Osteocyte (in vitro differentiated cells): Measurements from ENCODE around the gene RAP1GAP. TPM values are rescaled to one million over a fixed set of nuclear protein-coding genes. Genes with fewer than 3 reads are reported as not detected.

Experiments used
- DNase-seq: peaks from one replicate; pipeline ENCODE4 v3.0.0; 2021; ENCODE audit warnings: mixed read lengths; ENCODE audit not compliant: unreplicated experiment; ENCODE audit errors: extremely low spot score
- H3K27ac Mint-ChIP-seq: one replicate; pipeline ENCODE4 v1.8.0; 2021; ENCODE audit warnings: mild to moderate bottlenecking, mixed read lengths; ENCODE audit not compliant: unreplicated experiment
- H3K27me3 Mint-ChIP-seq: one replicate; pipeline ENCODE4 v1.8.0; 2021; ENCODE audit warnings: mixed read lengths; ENCODE audit not compliant: unreplicated experiment
- H3K36me3 Mint-ChIP-seq: one replicate; pipeline ENCODE4 v1.8.0; 2021; ENCODE audit warnings: mixed read lengths; ENCODE audit not compliant: unreplicated experiment
- H3K4me1 Mint-ChIP-seq: one replicate; pipeline ENCODE4 v1.8.0; 2021; ENCODE audit warnings: mixed read lengths; ENCODE audit not compliant: unreplicated experiment
- H3K4me3 Mint-ChIP-seq: one replicate; pipeline ENCODE4 v1.8.0; 2021; ENCODE audit warnings: mild to moderate bottlenecking, moderate library complexity, mixed read lengths; ENCODE audit not compliant: unreplicated experiment
- H3K9me3 Mint-ChIP-seq: one replicate; pipeline ENCODE4 v1.8.0; 2021; ENCODE audit warnings: mixed read lengths; ENCODE audit not compliant: unreplicated experiment
- CTCF ChIP-seq: fragments of 200-600 bp; sonication (generic); IDR thresholded peaks from 2 replicates; pipeline ENCODE4 v1.5.0; 2021; ENCODE audit warnings: antibody characterized with exemption, mild to moderate bottlenecking, moderate library complexity
- total RNA-seq: library from RNA; stranded (reverse); gene quantifications from 2 replicates; pipeline ENCODE4 v1.2.1, GENCODE V29; 2021

Gene RAP1GAP
- total RNA-seq, 1 donor from 2014 or later: 3.5 TPM

- peaks cover 43% of the 10 kb centered on the region for H3K4me1 Mint-ChIP-seq
- TF ChIP-seq CTCF: no peak
- H3K4me3 Mint-ChIP-seq: no peak overlapping the region
- H3K27me3 Mint-ChIP-seq: no peaks in the 10 kb centered on the region
- H3K36me3 Mint-ChIP-seq: no peaks in the 10 kb centered on the region
- no peaks in the 10 kb centered on the region for H3K9me3 Mint-ChIP-seq
- H3K27ac Mint-ChIP-seq: no peak overlapping the region
- DNase-seq: no peak
Observed at GRCh38 chr1:21565285-21565684, 103.9 kb downstream of the RAP1GAP start.

GRCh38 chr1:21564521-21565095, 104.5 kb downstream of the RAP1GAP start:
- TF ChIP-seq CTCF: no peak
- no peak for DNase-seq
- Mint-ChIP-seq H3K27me3 (no peaks in the 10 kb centered on the region), H3K4me3 (no peak overlapping the region), H3K4me1 (peaks cover 39% of the 10 kb centered on the region), H3K27ac (no peak overlapping the region), H3K9me3 (no peaks in the 10 kb centered on the region), H3K36me3 (no peaks in the 10 kb centered on the region)

- H3K4me1 Mint-ChIP-seq: peaks cover 36% of the 10 kb centered on the region
Observed at GRCh38 chr1:21563971-21564370, 105.2 kb downstream of the RAP1GAP start.

GRCh38 chr1:21562896-21563295, 106.3 kb downstream of the RAP1GAP start:
- Mint-ChIP-seq H3K4me1 (peaks cover 25% of the 10 kb centered on the region), H3K27me3 (no peaks in the 10 kb centered on the region), H3K4me3 (no peak overlapping the region), H3K36me3 (no peaks in the 10 kb centered on the region), H3K9me3 (no peaks in the 10 kb centered on the region), H3K27ac (no peak overlapping the region)
- no peak for TF ChIP-seq CTCF
- no peak for DNase-seq

More at GRCh38 chr1:21563971-21564370, 105.2 kb downstream of the RAP1GAP start:
- Mint-ChIP-seq H3K27me3 (no peaks in the 10 kb centered on the region), H3K9me3 (no peaks in the 10 kb centered on the region), H3K36me3 (no peaks in the 10 kb centered on the region), H3K27ac (no peak overlapping the region), H3K4me3 (no peak overlapping the region)
- no peak for TF ChIP-seq CTCF
- no peak for DNase-seq

GRCh38 chr1:21560916-21561638, 108.1 kb downstream of the RAP1GAP start:
- no peak for TF ChIP-seq CTCF
- Mint-ChIP-seq H3K27ac (no peak overlapping the region), H3K4me1 (peaks cover 10% of the 10 kb centered on the region), H3K27me3 (no peaks in the 10 kb centered on the region), H3K36me3 (peaks cover 2% of the 10 kb centered on the region), H3K4me3 (no peak overlapping the region), H3K9me3 (no peaks in the 10 kb centered on the region)
- DNase-seq: no peak
